Muscle layer of duodenum (tissue), 2 donors: ENCODE results near the gene LRRC26.

Source experiments
- H3K27ac ChIP-seq: one replicate; pipeline ENCODE4 v1.7.0; 2013; ENCODE audit warnings: mild to moderate bottlenecking, low read length
- H3K27me3 ChIP-seq: one replicate; pipeline ENCODE4 v1.7.0; 2013; ENCODE audit warnings: low read depth, mild to moderate bottlenecking, control low read depth, low read length
- H3K36me3 ChIP-seq, 2 donors: one replicate each; pipeline ENCODE4 v1.7.0; 2013; ENCODE audit warnings: low read length in 2 of 2, control low read depth in 1 of 2, mild to moderate bottlenecking in 1 of 2; ENCODE audit not compliant: insufficient read depth in 2 of 2, control insufficient read depth in 1 of 2
- H3K4me1 ChIP-seq, 2 donors: one replicate each; pipeline ENCODE4 v1.7.0; 2013; ENCODE audit warnings: low read length in 2 of 2, mild to moderate bottlenecking in 2 of 2, control low read depth in 1 of 2, moderate library complexity in 1 of 2; ENCODE audit not compliant: insufficient read depth in 2 of 2, control insufficient read depth in 1 of 2
- H3K4me3 ChIP-seq, 2 donors: one replicate each; pipeline ENCODE4 v1.7.0; 2013; ENCODE audit warnings: low read length in 2 of 2, low read depth in 1 of 2, mild to moderate bottlenecking in 1 of 2
- H3K9me3 ChIP-seq, 2 donors: one replicate each; pipeline ENCODE4 v1.7.0; 2013; ENCODE audit warnings: low read length in 2 of 2, control low read depth in 1 of 2, mild to moderate bottlenecking in 1 of 2; ENCODE audit not compliant: control insufficient read depth in 1 of 2
- donor health status: healthy.

LRRC26 gene

GRCh38 chr9:137156567-137157375 lies 13.1 kb downstream of the LRRC26 start:
- no peak overlapping the region for H3K27ac ChIP-seq
- peaks cover 0 to 18% of the 10 kb centered on the region in 2 donors for H3K4me1 ChIP-seq
- no peaks in the 10 kb centered on the region for H3K9me3 ChIP-seq
- no peaks in the 10 kb centered on the region for H3K36me3 ChIP-seq
- peaks cover 38% of the 10 kb centered on the region for H3K27me3 ChIP-seq
- H3K4me3 ChIP-seq = peak overlapping the region in 1 of 2 donors; percentile 28

- H3K27ac ChIP-seq = no peak overlapping the region
- H3K36me3 ChIP-seq = no peaks in the 10 kb centered on the region
- peaks cover 18% of the 10 kb centered on the region for H3K27me3 ChIP-seq
- H3K4me1 ChIP-seq = peaks cover 0 to 12% of the 10 kb centered on the region in 2 donors
- H3K9me3 ChIP-seq = no peaks in the 10 kb centered on the region
- H3K4me3 ChIP-seq = no peak overlapping the region
Observed at GRCh38 chr9:137152844-137153405, 16.9 kb downstream of the LRRC26 start.

- Histone ChIP-seq H3K36me3 (no peaks in the 10 kb centered on the region), H3K4me3 (no peak overlapping the region), H3K27ac (no peak overlapping the region), H3K4me1 (no peaks in the 10 kb centered on the region), H3K9me3 (no peaks in the 10 kb centered on the region), H3K27me3 (peaks cover 1% of the 10 kb centered on the region)
Observed at GRCh38 chr9:137150617-137151457, 19.0 kb downstream of the LRRC26 start.

GRCh38 chr9:137149942-137150616 lies 19.8 kb downstream of the LRRC26 start:
- no peak overlapping the region for H3K4me3 ChIP-seq
- no peaks in the 10 kb centered on the region for H3K4me1 ChIP-seq
- no peak overlapping the region for H3K27ac ChIP-seq
- H3K27me3 ChIP-seq = no peaks in the 10 kb centered on the region
- H3K36me3 ChIP-seq = no peaks in the 10 kb centered on the region
- H3K9me3 ChIP-seq = no peaks in the 10 kb centered on the region

- no peaks in the 10 kb centered on the region for H3K36me3 ChIP-seq
- H3K27ac ChIP-seq = no peak overlapping the region
- no peaks in the 10 kb centered on the region for H3K27me3 ChIP-seq
- no peaks in the 10 kb centered on the region for H3K9me3 ChIP-seq
- no peak overlapping the region for H3K4me3 ChIP-seq
- H3K4me1 ChIP-seq = no peaks in the 10 kb centered on the region
Observed at GRCh38 chr9:137149363-137149762, 20.5 kb downstream of the LRRC26 start.

- no peak overlapping the region for H3K4me3 ChIP-seq
- no peaks in the 10 kb centered on the region for H3K36me3 ChIP-seq
- H3K27ac ChIP-seq = no peak overlapping the region
- H3K9me3 ChIP-seq = no peaks in the 10 kb centered on the region
- H3K27me3 ChIP-seq = no peaks in the 10 kb centered on the region
- H3K4me1 ChIP-seq = no peaks in the 10 kb centered on the region
Observed at GRCh38 chr9:137148661-137149060, 21.2 kb downstream of the LRRC26 start.

- Histone ChIP-seq H3K4me1 (no peaks in the 10 kb centered on the region), H3K27me3 (no peaks in the 10 kb centered on the region), H3K4me3 (no peak overlapping the region), H3K27ac (no peak overlapping the region), H3K9me3 (no peaks in the 10 kb centered on the region), H3K36me3 (no peaks in the 10 kb centered on the region)
Observed at GRCh38 chr9:137148242-137148641, 21.6 kb downstream of the LRRC26 start.

GRCh38 chr9:137147793-137148160 lies 22.1 kb downstream of the LRRC26 start:
- H3K27ac ChIP-seq = no peak overlapping the region
- H3K9me3 ChIP-seq = no peaks in the 10 kb centered on the region
- H3K27me3 ChIP-seq = no peaks in the 10 kb centered on the region
- H3K4me3 ChIP-seq = no peak overlapping the region
- no peaks in the 10 kb centered on the region for H3K36me3 ChIP-seq
- no peaks in the 10 kb centered on the region for H3K4me1 ChIP-seq

- Histone ChIP-seq H3K9me3 (no peaks in the 10 kb centered on the region), H3K36me3 (no peaks in the 10 kb centered on the region), H3K4me3 (no peak overlapping the region), H3K27ac (no peak overlapping the region), H3K27me3 (peaks cover 1% of the 10 kb centered on the region), H3K4me1 (no peaks in the 10 kb centered on the region)
Observed at GRCh38 chr9:137147091-137147792, 22.6 kb downstream of the LRRC26 start.

GRCh38 chr9:137146527-137146918 lies 23.3 kb downstream of the LRRC26 start:
- no peaks in the 10 kb centered on the region for H3K4me1 ChIP-seq
- H3K27me3 ChIP-seq = peaks cover 8% of the 10 kb centered on the region
- H3K27ac ChIP-seq = no peak overlapping the region
- H3K36me3 ChIP-seq = no peaks in the 10 kb centered on the region
- H3K9me3 ChIP-seq = no peaks in the 10 kb centered on the region
- H3K4me3 ChIP-seq = no peak overlapping the region
